ENCODE results near the gene MYG1. TPM values are rescaled to one million over a fixed set of nuclear protein-coding genes. Genes with fewer than 3 reads are reported as not detected.

Gene MYG1
- total RNA-seq, 1 experiment from 2014 or later: 104 TPM

GRCh38 chr12:53258541-53259539 lies 40.7 kb upstream of the MYG1 start:
- Histone ChIP-seq H3K79me2 (ENCODE audit: insufficient read depth, low read length) (no peaks in the 10 kb centered on the region), H3K4me1 (ENCODE audit: control insufficient read depth in 1 of 2, insufficient read depth in 2 of 2, low read length in 2 of 2) (no peaks in the 10 kb centered on the region), H3K27me3 (ENCODE audit: insufficient read depth, low read length) (no peaks in the 10 kb centered on the region), H2AFZ (ENCODE audit: low read depth, low read length, poor library complexity, severe bottlenecking) (no peak overlapping the region), H3K4me2 (ENCODE audit: low read length) (no peak overlapping the region), H3K27ac (ENCODE audit: low read depth, low read length) (no peak overlapping the region), H3K9me3 (ENCODE audit: control insufficient read depth in 1 of 2, insufficient read depth in 1 of 2, low read depth in 1 of 2, low read length in 2 of 2) (no peaks in the 10 kb centered on the region), H3K9ac (ENCODE audit: low read length) (no peak overlapping the region), H3K4me3 (replicated peaks in 1 of 2; ENCODE audit: low read depth in 1 of 2, low read length in 2 of 2) (no peak overlapping the region), H3K36me3 (ENCODE audit: control insufficient read depth in 1 of 2, insufficient read depth in 2 of 2, low read length in 2 of 2) (peaks cover 0 to 2% of the 10 kb centered on the region in 2 experiments; a peak in 1 of 4 replicates), H3K9me2 (ENCODE audit: insufficient read depth) (no peaks in the 10 kb centered on the region), H4K20me1 (ENCODE audit: insufficient read depth) (no peaks in the 10 kb centered on the region)
- TF ChIP-seq YY1 (IDR thresholded peaks at IDR 0.05; ENCODE audit: extremely low read depth, insufficient replicate concordance, low read depth, low read length): no peak
- TF ChIP-seq SP1 (IDR thresholded peaks at IDR 0.05; ENCODE audit: low read depth): no peak
- no peak for TF ChIP-seq ZNF274 (IDR thresholded peaks at IDR 0.05; ENCODE audit: low read depth, low read length)
- TF ChIP-seq EGR1 (IDR thresholded peaks at IDR 0.05; ENCODE audit: low read depth): no peak
- TF ChIP-seq, protein P1, sequence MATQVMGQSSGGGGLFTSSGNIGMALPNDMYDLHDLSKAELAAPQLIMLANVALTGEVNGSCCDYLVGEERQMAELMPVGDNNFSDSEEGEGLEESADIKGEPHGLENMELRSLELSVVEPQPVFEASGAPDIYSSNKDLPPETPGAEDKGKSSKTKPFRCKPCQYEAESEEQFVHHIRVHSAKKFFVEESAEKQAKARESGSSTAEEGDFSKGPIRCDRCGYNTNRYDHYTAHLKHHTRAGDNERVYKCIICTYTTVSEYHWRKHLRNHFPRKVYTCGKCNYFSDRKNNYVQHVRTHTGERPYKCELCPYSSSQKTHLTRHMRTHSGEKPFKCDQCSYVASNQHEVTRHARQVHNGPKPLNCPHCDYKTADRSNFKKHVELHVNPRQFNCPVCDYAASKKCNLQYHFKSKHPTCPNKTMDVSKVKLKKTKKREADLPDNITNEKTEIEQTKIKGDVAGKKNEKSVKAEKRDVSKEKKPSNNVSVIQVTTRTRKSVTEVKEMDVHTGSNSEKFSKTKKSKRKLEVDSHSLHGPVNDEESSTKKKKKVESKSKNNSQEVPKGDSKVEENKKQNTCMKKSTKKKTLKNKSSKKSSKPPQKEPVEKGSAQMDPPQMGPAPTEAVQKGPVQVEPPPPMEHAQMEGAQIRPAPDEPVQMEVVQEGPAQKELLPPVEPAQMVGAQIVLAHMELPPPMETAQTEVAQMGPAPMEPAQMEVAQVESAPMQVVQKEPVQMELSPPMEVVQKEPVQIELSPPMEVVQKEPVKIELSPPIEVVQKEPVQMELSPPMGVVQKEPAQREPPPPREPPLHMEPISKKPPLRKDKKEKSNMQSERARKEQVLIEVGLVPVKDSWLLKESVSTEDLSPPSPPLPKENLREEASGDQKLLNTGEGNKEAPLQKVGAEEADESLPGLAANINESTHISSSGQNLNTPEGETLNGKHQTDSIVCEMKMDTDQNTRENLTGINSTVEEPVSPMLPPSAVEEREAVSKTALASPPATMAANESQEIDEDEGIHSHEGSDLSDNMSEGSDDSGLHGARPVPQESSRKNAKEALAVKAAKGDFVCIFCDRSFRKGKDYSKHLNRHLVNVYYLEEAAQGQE (IDR thresholded peaks at IDR 0.05; ENCODE audit: low read depth): no peak
- TF ChIP-seq, protein P2, sequence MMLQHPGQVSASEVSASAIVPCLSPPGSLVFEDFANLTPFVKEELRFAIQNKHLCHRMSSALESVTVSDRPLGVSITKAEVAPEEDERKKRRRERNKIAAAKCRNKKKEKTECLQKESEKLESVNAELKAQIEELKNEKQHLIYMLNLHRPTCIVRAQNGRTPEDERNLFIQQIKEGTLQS (IDR thresholded peaks at IDR 0.05): no peak
- TF ChIP-seq, protein P3, sequence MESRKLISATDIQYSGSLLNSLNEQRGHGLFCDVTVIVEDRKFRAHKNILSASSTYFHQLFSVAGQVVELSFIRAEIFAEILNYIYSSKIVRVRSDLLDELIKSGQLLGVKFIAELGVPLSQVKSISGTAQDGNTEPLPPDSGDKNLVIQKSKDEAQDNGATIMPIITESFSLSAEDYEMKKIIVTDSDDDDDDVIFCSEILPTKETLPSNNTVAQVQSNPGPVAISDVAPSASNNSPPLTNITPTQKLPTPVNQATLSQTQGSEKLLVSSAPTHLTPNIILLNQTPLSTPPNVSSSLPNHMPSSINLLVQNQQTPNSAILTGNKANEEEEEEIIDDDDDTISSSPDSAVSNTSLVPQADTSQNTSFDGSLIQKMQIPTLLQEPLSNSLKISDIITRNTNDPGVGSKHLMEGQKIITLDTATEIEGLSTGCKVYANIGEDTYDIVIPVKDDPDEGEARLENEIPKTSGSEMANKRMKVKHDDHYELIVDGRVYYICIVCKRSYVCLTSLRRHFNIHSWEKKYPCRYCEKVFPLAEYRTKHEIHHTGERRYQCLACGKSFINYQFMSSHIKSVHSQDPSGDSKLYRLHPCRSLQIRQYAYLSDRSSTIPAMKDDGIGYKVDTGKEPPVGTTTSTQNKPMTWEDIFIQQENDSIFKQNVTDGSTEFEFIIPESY (IDR thresholded peaks at IDR 0.05; ENCODE audit: extremely low read depth, insufficient replicate concordance, low read length): no peak
- TF ChIP-seq POLR2A (IDR thresholded peaks at IDR 0.05; ENCODE audit: borderline replicate concordance, extremely low read depth, insufficient read depth, insufficient read length): no peak
- TF ChIP-seq EZH2 (IDR thresholded peaks at IDR 0.05): no peak
- no peak for TF ChIP-seq FOSL1 (IDR thresholded peaks at IDR 0.05; ENCODE audit: low read depth)
- TF ChIP-seq EZH2phosphoT487 (IDR thresholded peaks at IDR 0.05; ENCODE audit: borderline replicate concordance): no peak
- TF ChIP-seq POLR2AphosphoS5 (IDR thresholded peaks at IDR 0.05; ENCODE audit: low read depth, low read length): no peak
- no peak for TF ChIP-seq MAX (IDR thresholded peaks at IDR 0.05)
- TF ChIP-seq CEBPB (IDR thresholded peaks at IDR 0.05; ENCODE audit: low read depth): no peak
- no peak for TF ChIP-seq ZFX (IDR thresholded peaks at IDR 0.05)
- no peak for TF ChIP-seq JUND (IDR thresholded peaks at IDR 0.05)
- TF ChIP-seq CBX3 (IDR thresholded peaks at IDR 0.05; ENCODE audit: low read depth): no peak
- TF ChIP-seq CTCF (IDR thresholded peaks at IDR 0.05 in 2 of 3, conservative IDR thresholded peaks at IDR 0.05 in 1 of 3; ENCODE audit: borderline replicate concordance in 1 of 3, insufficient read depth in 1 of 3, low read depth in 2 of 3, low read length in 2 of 3): no peak
- no peak for TF ChIP-seq ELF1 (IDR thresholded peaks at IDR 0.05; ENCODE audit: borderline replicate concordance, low read depth)
- ChIA-PET CTCF (interaction anchor here (0.5 to 1.4 kb wide), 3 partner anchors 9 to 193 kb away, joined by 3 to 4 read pairs (median 4); partner anchors contain the start of gene ESPL1), POLR2A (no interaction called here), RAD21 (ENCODE audit: low non-redundant PET in 1 of 2, low total read pairs in 2 of 2, uncharacterized antibody in 2 of 2, unreplicated experiment in 2 of 2) (no interaction called here)
- intact Hi-C loops (cut with micrococcal nuclease): no loop called here
- no TSS peak for BruUV-seq (replicated peaks)
- DNase-seq (ENCODE audit: low read depth, low spot score) (no peak), ATAC-seq (no peak)
